HEK293 (cell line): Measurements from ENCODE around the gene CD244.

ENCODE experiments used
- CTCF ChIA-PET: fragments of 350-600 bp; formaldehyde crosslinking; extraction: SDS; loops from one replicate; lab custom pipeline; 2021; ENCODE audit warnings: antibody characterized with exemption; lab: Yijun Ruan, JAX
- POLR2A ChIA-PET: fragments of 300-600 bp; formaldehyde crosslinking; extraction: SDS; loops from one replicate; lab custom pipeline; 2020; ENCODE audit warnings: antibody characterized with exemption, inconsistent platforms; lab: Yijun Ruan, JAX
- H3K27ac ChIP-seq: fragments of 200-500 bp; sonication (Bioruptor generic); 2 replicates; pipeline ENCODE4 v1.5.1; 2014; ENCODE audit warnings: low read depth, low read length, control low read depth, inconsistent platforms; ENCODE audit errors: extremely low read depth
- H3K36me3 ChIP-seq, 2 experiments: fragments of 200-500 bp in 1 of 2; sonication (Bioruptor generic) in 1 of 2; 1 replicate in 1 of 2; 2 replicates in 1 of 2; pipeline ENCODE4 v1.5.1; 2014 to 2017; ENCODE audit warnings: inconsistent platforms in 2 of 2, low read length in 2 of 2; ENCODE audit not compliant: control insufficient read depth in 2 of 2, insufficient read depth in 1 of 2
- H3K4me1 ChIP-seq: fragments of 200-500 bp; sonication (Bioruptor generic); 2 replicates; pipeline ENCODE4 v1.5.1; 2014; ENCODE audit warnings: mild to moderate bottlenecking, low read length, inconsistent platforms; ENCODE audit not compliant: control insufficient read depth, insufficient read depth
- H3K4me3 ChIP-seq: 2 replicates; pipeline ENCODE4 v1.5.1; 2011; ENCODE audit warnings: low read depth, mild to moderate bottlenecking, control low read depth, low read length, moderate library complexity
- H3K9me3 ChIP-seq: fragments of 200-500 bp; sonication (Bioruptor generic); 2 replicates; pipeline ENCODE4 v1.5.1; 2014; ENCODE audit warnings: low read depth, low read length, inconsistent platforms; ENCODE audit not compliant: control insufficient read depth, insufficient read depth
- BCL6B ChIP-seq: fragments of 450-650 bp; formaldehyde crosslinking; IDR thresholded peaks from 2 replicates; pipeline ENCODE4 v1.5.1; 2017; ENCODE audit warnings: missing biosample characterization, missing genetic modification characterization
- ELK4 ChIP-seq: IDR thresholded peaks from 2 replicates; pipeline ENCODE4 v1.6.1; 2011; ENCODE audit warnings: mild to moderate bottlenecking, low read depth, low read length, borderline replicate concordance
- GLIS1 ChIP-seq: fragments of 450-650 bp; formaldehyde crosslinking; IDR thresholded peaks from 2 replicates; pipeline ENCODE4 v1.5.1; 2016; ENCODE audit warnings: missing biosample characterization, missing genetic modification characterization
- IKZF3 ChIP-seq: fragments of 450-650 bp; IDR thresholded peaks from 2 replicates; pipeline ENCODE4 v1.5.0; 2018; ENCODE audit warnings: missing biosample characterization, mild to moderate bottlenecking, missing genetic modification characterization, moderate library complexity
- KLF10 ChIP-seq: fragments of 450-650 bp; IDR thresholded peaks from 2 replicates; pipeline ENCODE4 v1.5.1; 2018; ENCODE audit warnings: missing biosample characterization, mild to moderate bottlenecking, missing genetic modification characterization
- KLF9 ChIP-seq: fragments of 450-650 bp; formaldehyde crosslinking; IDR thresholded peaks from 2 replicates; pipeline ENCODE4 v1.5.1; 2016; ENCODE audit warnings: missing biosample characterization, missing genetic modification characterization, low read depth
- OVOL3 ChIP-seq: fragments of 450-650 bp; formaldehyde crosslinking; IDR thresholded peaks from 2 replicates; pipeline ENCODE4 v1.5.1; 2016; ENCODE audit warnings: missing biosample characterization, missing genetic modification characterization
- SCRT1 ChIP-seq: fragments of 450-650 bp; formaldehyde crosslinking; IDR thresholded peaks from 2 replicates; pipeline ENCODE4 v1.5.1; 2016; ENCODE audit warnings: missing biosample characterization, missing genetic modification characterization, borderline replicate concordance
- YY1 ChIP-seq: fragments of 450-650 bp; formaldehyde crosslinking; IDR thresholded peaks from 2 replicates; pipeline ENCODE4 v1.5.1; 2018; ENCODE audit warnings: missing biosample characterization, missing genetic modification characterization
- ZBTB11 ChIP-seq: fragments of 450-650 bp; formaldehyde crosslinking; conservative IDR thresholded peaks from 2 replicates; pipeline ENCODE4 v1.5.1; 2016; ENCODE audit warnings: low read depth, missing biosample characterization, missing genetic modification characterization
- ZNF112 ChIP-seq: fragments of 450-650 bp; formaldehyde crosslinking; IDR thresholded peaks from 2 replicates; pipeline ENCODE4 v1.5.0; 2017; ENCODE audit warnings: missing biosample characterization, missing genetic modification characterization
- ZNF140 ChIP-seq: fragments of 450-650 bp; formaldehyde crosslinking; IDR thresholded peaks from 2 replicates; pipeline ENCODE4 v1.5.1; 2016; ENCODE audit warnings: missing biosample characterization, missing genetic modification characterization
- ZNF155 ChIP-seq: fragments of 450-650 bp; formaldehyde crosslinking; IDR thresholded peaks from 2 replicates; pipeline ENCODE4 v1.5.1; 2016; ENCODE audit warnings: missing biosample characterization, missing genetic modification characterization
- ZNF157 ChIP-seq: fragments of 450-650 bp; formaldehyde crosslinking; IDR thresholded peaks from 2 replicates; pipeline ENCODE4 v1.5.1; 2016; ENCODE audit warnings: missing biosample characterization, missing genetic modification characterization
- ZNF175 ChIP-seq: fragments of 450-650 bp; formaldehyde crosslinking; IDR thresholded peaks from 2 replicates; pipeline ENCODE4 v1.5.1; 2016; ENCODE audit warnings: missing biosample characterization, missing genetic modification characterization
- ZNF18 ChIP-seq: fragments of 450-650 bp; formaldehyde crosslinking; IDR thresholded peaks from 2 replicates; pipeline ENCODE4 v1.5.1; 2016; ENCODE audit warnings: missing biosample characterization, missing genetic modification characterization
- ZNF211 ChIP-seq: fragments of 450-650 bp; formaldehyde crosslinking; IDR thresholded peaks from 2 replicates; pipeline ENCODE4 v1.5.1; 2016; ENCODE audit warnings: low read depth, missing biosample characterization, missing genetic modification characterization
- ZNF366 ChIP-seq: fragments of 450-650 bp; formaldehyde crosslinking; conservative IDR thresholded peaks from 2 replicates; pipeline ENCODE4 v1.5.1; 2016; ENCODE audit warnings: missing biosample characterization, missing genetic modification characterization
- ZNF514 ChIP-seq: fragments of 450-650 bp; formaldehyde crosslinking; IDR thresholded peaks from 2 replicates; pipeline ENCODE4 v1.5.1; 2016; ENCODE audit warnings: missing biosample characterization, missing genetic modification characterization
- ZNF529 ChIP-seq: fragments of 450-650 bp; formaldehyde crosslinking; IDR thresholded peaks from 2 replicates; pipeline ENCODE4 v1.5.1; 2017; ENCODE audit warnings: missing genetic modification characterization, missing biosample characterization; ENCODE audit not compliant: insufficient replicate concordance
- ZNF560 ChIP-seq: fragments of 450-650 bp; formaldehyde crosslinking; IDR thresholded peaks from 2 replicates; pipeline ENCODE4 v1.5.1; 2017; ENCODE audit warnings: missing biosample characterization, missing genetic modification characterization, borderline replicate concordance
- ZNF585B ChIP-seq: fragments of 450-650 bp; formaldehyde crosslinking; IDR thresholded peaks from 2 replicates; pipeline ENCODE4 v1.5.1; 2016; ENCODE audit warnings: missing biosample characterization, missing genetic modification characterization
- ZNF660 ChIP-seq: fragments of 450-650 bp; IDR thresholded peaks from 2 replicates; pipeline ENCODE4 v1.5.1; 2018; ENCODE audit warnings: missing biosample characterization, mild to moderate bottlenecking, missing genetic modification characterization
- ZNF677 ChIP-seq: fragments of 450-650 bp; IDR thresholded peaks from 2 replicates; pipeline ENCODE4 v1.5.0; 2018; ENCODE audit warnings: missing biosample characterization, mild to moderate bottlenecking, missing genetic modification characterization, moderate library complexity
- ZNF837 ChIP-seq: fragments of 450-650 bp; formaldehyde crosslinking; IDR thresholded peaks from 2 replicates; pipeline ENCODE4 v1.5.1; 2016; ENCODE audit warnings: missing biosample characterization, missing genetic modification characterization
- ZSCAN4 ChIP-seq: fragments of 450-650 bp; formaldehyde crosslinking; IDR thresholded peaks from 2 replicates; pipeline ENCODE4 v1.5.1; 2017; ENCODE audit warnings: missing biosample characterization, missing genetic modification characterization

CD244 gene

GRCh38 chr1:160841079-160841478 lies 21.6 kb downstream of the CD244 start:
- Histone ChIP-seq H3K4me3 (no peak overlapping the region), H3K36me3 (no peaks in the 10 kb centered on the region), H3K4me1 (no peaks in the 10 kb centered on the region), H3K27ac (no peak overlapping the region), H3K9me3 (no peaks in the 10 kb centered on the region)
- ChIA-PET CTCF (interaction anchor here (0.6 to 5.3 kb wide), 6 partner anchors 10 to 149 kb away, joined by 3 to 25 read pairs (median 4); no protein-coding TSS in a partner anchor), POLR2A (no interaction called here)
- TF ChIP-seq OVOL3 (tag by site-specific recombination) (no peak), ZNF514 (tag by site-specific recombination) (no peak), ZNF529 (tag by site-specific recombination) (no peak), ZNF837 (tag by site-specific recombination) (no peak), ZNF677 (tag by site-specific recombination) (no peak), ZNF366 (tag by site-specific recombination) (no peak), ZNF18 (no peak), ZSCAN4 (tag by site-specific recombination) (no peak), GLIS1 (no peak), IKZF3 (tag by site-specific recombination) (no peak), YY1 (tag by site-specific recombination) (no peak), ZNF211 (tag by site-specific recombination) (no peak), KLF9 (tag by site-specific recombination) (no peak), ELK4 (no peak), ZNF560 (no peak), ZNF155 (no peak), ZNF585B (tag by site-specific recombination) (no peak), ZNF660 (tag by site-specific recombination) (no peak)

- H3K9me3 ChIP-seq, result no peaks in the 10 kb centered on the region
- H3K27ac ChIP-seq, result no peak overlapping the region
- TF ChIP-seq ZNF175 (tag by site-specific recombination) (no peak), ZNF112 (tag by site-specific recombination) (no peak), ZNF514 (tag by site-specific recombination) (no peak), ZNF529 (tag by site-specific recombination) (no peak), SCRT1 (tag by site-specific recombination) (no peak), ZNF140 (tag by site-specific recombination) (no peak), KLF10 (tag by site-specific recombination) (no peak), BCL6B (tag by site-specific recombination) (no peak), ZNF157 (tag by site-specific recombination) (no peak), ZBTB11 (tag by site-specific recombination) (no peak)
- CTCF ChIA-PET, result interaction anchor here (0.6 to 5.3 kb wide), 6 partner anchors 8 to 150 kb away, joined by 3 to 25 read pairs (median 4); no protein-coding TSS in a partner anchor
- no peak overlapping the region for H3K4me3 ChIP-seq
- no peaks in the 10 kb centered on the region for H3K36me3 ChIP-seq
- H3K4me1 ChIP-seq, result no peaks in the 10 kb centered on the region
- POLR2A ChIA-PET, result no interaction called here
Measured at GRCh38 chr1:160839746-160840145, 22.9 kb downstream of the CD244 start.
